Cardiac septum (tissue), 1 donor: ENCODE results near the gene DNAJC12. TPM values are rescaled to one million over a fixed set of nuclear protein-coding genes. Genes with fewer than 3 reads are reported as not detected.
"Not testable (repeated sequence)": the region's sequence is repeated elsewhere in the genome, so short reads cannot be mapped to it uniquely, and the experiment has no call there.

Experiments used
- DNase-seq: peaks from one replicate; pipeline ENCODE4 v3.0.0-alpha.2; 2020; ENCODE audit warnings: low spot score
- intact Hi-C: fragments of 100-400 bp; cut with DNase I; formaldehyde crosslinking; loops from one replicate; pipeline ENCODE4 v1.14.0; 2022
- total RNA-seq: library from RNA; stranded (reverse); fragmentation: NEBNext Ultra II Directional; extraction: Animal tissue kit (Norgen Biotek cat#: 25700); gene quantifications from one replicate; pipeline ENCODE4 v1.2.1, GENCODE V29; 2021
- donor health status: DM: no; HTN: no; CAD: no.

Gene DNAJC12
- total RNA-seq, 1 donor from 2014 or later = 4.0 TPM

GRCh38 chr10:67775279-67775678, 62.7 kb downstream of the DNAJC12 start:
- intact Hi-C loops = loop anchor here (10.0 kb wide), 1 partner anchor 240 kb away; no protein-coding TSS in a partner anchor
- DNase-seq = no peak

- intact Hi-C loops = loop anchor here (10.0 kb wide), 1 partner anchor 238 kb away; no protein-coding TSS in a partner anchor
- DNase-seq = no peak
These were observed 65.0 kb downstream of the DNAJC12 start for GRCh38 chr10:67772894-67773511.

GRCh38 chr10:67772151-67772550, 65.8 kb downstream of the DNAJC12 start:
- intact Hi-C loops = loop anchor here (10.0 kb wide), 1 partner anchor 237 kb away; no protein-coding TSS in a partner anchor
- DNase-seq = no peak

DNA sequence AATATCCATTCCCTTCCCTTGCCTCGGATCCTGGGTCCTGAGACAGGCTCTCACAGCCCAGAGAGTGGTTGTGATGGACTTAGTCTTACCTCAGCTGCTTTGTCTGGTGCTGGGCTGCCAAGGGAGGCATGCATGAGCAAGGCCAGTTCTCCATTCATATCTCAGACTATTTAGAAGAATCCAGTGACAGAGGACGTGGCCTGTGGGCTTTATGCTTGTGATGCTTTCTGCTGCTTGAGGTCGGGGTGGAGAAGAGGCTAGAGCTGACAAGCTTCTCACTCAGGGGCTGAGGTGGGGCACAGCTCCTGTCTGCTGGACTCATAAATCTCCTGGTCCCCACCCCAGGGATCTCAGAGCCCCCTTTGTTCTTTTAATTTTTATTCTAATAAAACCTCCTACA, 66.8 kb downstream of the DNAJC12 start:
- DNase-seq = no peak
- intact Hi-C loops = loop anchor here (10.0 kb wide), 1 partner anchor 236 kb away; no protein-coding TSS in a partner anchor

GRCh38 chr10:67770537-67770936, 67.5 kb downstream of the DNAJC12 start:
- DNase-seq = no peak
- intact Hi-C loops = loop anchor here (10.0 kb wide), 1 partner anchor 236 kb away; no protein-coding TSS in a partner anchor

- no peak for DNase-seq
- intact Hi-C loops = no loop called here
These were observed 70.7 kb downstream of the DNAJC12 start for GRCh38 chr10:67767244-67767643.

- DNase-seq = peak; percentile 94
- intact Hi-C loops = loop anchor here (5.0 kb wide), 2 partner anchors 67 to 97 kb away; partner anchors contain the start of gene CTNNA3
These were observed 73.8 kb downstream of the DNAJC12 start for GRCh38 chr10:67764012-67764822.

DNA sequence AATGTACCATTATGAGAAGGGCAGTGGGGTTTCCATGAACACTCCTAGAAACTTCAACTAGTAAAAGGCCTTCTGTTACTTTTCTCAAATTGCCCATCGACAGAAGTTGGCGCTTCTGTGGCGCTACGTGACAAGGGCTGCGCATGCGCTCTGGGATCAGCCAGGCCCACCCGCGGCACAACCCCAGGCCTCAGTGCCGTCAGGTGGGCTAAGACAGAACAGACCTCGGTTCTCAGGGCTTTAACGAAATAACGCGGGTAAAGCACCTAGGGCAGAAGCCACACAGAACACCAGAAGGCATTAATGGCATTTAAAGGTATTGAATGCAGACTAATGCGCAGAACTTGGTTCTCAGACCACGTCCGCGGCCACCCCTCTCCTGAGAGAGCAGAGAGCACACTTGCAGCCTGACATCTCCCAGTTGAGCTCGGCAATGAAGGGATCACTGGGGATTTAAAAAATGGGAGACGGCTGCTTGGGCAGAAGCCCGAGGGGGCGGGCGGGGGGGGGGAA, 74.4 kb downstream of the DNAJC12 start:
- intact Hi-C loops = loop anchor here (5.0 kb wide), 2 partner anchors 66 to 96 kb away; partner anchors contain the start of gene CTNNA3

DNA sequence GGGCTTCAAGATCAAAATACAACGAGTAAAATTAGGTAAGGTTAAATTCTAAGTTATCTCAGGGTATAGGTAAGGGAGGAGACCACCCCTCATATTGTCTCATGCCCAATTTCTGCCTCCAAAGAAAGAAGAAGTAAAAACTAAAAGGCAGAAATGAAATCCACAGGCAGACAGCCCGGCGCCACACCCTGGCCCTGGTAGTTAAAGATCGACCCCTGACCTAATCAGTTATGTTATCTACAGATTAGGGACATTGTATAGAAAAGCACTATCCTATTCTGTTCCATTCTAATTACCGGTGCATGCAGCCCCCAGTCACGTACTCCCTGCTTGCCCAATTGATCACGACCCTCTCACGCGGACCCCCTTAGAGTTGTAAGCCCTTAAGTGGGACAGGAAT, 75.4 kb downstream of the DNAJC12 start:
- intact Hi-C loops = loop anchor here (5.0 kb wide), 2 partner anchors 65 to 95 kb away; partner anchors contain the start of gene CTNNA3
- not testable (repeated sequence) for DNase-seq

More for the DNA sequence above, 74.4 kb downstream of the DNAJC12 start:
- DNase-seq = peak; percentile 82

GRCh38 chr10:67760272-67760671, 77.7 kb downstream of the DNAJC12 start:
- DNase-seq = no peak
- intact Hi-C loops = loop anchor here (5.0 kb wide), 2 partner anchors 63 to 93 kb away; partner anchors contain the start of gene CTNNA3

Other genes with a start within 250 kb of the DNAJC12 start
- gene CTNNA3, start 142.0 kb downstream of the DNAJC12 start, total RNA-seq = 198 TPM
- 16.1 TPM for gene SIRT1, start 46.5 kb upstream of the DNAJC12 start, total RNA-seq
- gene HERC4, start 237.1 kb upstream of the DNAJC12 start, total RNA-seq = 43.0 TPM